HG03064 (cell line): ENCODE data around the gene ITK.
"Not testable (repeated sequence)": the region's sequence is repeated elsewhere in the genome, so short reads cannot be mapped to it uniquely, and the experiment has no call there.

ENCODE experiments used
- ATAC-seq: cut with Tn5 transposase; IDR thresholded peaks from one replicate; pipeline ENCODE4 v1.9.1; 2021; ENCODE audit warnings: low read depth; ENCODE audit not compliant: unreplicated experiment

ITK gene

DNA sequence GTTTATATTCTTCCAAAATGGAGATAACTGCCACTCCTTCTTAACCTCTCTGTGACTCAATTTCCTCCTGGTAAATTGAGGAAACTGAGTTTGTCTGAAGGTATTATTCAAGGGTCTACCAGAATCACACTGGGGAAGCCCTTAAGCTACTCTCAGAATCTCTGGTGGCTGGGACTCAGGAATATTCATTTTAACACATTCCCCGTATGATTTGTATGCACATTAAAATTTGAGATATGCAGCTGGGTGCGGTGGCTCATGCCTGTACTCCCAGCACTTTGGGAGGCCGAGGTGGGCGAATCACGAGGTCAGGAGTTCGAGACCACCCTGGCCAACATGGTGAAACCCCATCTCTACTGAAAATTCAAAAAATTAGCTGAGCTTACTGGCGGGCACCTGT, 64.1 kb downstream of the ITK start:
- not testable (repeated sequence) for ATAC-seq

DNA sequence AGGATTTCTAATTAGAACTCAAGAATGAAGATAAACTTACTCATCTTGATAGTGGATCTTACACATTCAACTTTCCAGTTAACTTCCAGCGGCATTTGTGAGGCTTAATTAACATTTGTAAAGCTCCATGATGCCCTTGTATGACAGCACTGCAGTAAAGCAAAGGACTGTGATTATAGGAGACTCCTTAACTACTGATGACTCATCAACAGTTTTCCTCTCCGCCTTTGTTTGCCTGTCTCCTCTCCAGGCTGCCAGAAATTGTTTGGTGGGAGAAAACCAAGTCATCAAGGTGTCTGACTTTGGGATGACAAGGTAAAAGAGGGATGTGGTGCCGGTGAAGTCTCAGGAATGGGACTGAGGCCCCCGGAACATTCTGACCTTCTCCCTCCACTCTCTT, 64.8 kb downstream of the ITK start:
- no peak for ATAC-seq

DNA sequence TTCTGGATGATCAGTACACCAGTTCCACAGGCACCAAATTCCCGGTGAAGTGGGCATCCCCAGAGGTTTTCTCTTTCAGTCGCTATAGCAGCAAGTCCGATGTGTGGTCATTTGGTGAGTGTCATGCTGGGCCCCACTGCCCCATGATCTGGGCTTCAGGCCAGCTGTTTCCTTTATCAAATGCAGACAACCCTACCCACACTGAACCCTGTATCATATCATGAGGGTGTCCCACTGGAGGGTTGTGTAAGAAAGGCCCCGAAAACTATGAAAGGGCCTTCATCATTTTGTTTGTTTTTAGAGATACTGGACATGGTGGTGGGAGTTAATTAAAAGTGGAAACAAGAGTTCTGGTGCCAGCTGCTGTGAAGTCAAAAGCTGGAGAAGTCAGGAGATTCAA, 65.2 kb downstream of the ITK start:
- no peak for ATAC-seq

DNA sequence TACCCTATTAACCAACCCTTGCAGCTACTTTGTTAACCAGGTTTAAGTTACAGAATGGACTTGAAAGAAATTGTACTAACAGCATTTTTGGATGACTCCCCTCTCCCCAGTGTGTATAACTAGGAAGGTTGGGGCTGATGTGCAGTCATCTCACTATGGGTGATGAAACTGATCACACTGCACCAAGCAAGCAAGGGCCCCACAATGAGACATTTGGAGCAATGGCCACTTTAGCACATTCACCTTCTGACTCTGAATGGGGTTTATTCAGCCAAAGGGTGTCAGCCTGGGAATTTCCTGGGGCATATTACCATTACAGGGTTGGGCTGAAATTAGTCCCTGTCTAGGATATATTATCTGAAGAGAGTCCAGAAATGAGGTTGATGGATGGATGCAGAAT, 66.6 kb downstream of the ITK start:
- no peak for ATAC-seq

DNA sequence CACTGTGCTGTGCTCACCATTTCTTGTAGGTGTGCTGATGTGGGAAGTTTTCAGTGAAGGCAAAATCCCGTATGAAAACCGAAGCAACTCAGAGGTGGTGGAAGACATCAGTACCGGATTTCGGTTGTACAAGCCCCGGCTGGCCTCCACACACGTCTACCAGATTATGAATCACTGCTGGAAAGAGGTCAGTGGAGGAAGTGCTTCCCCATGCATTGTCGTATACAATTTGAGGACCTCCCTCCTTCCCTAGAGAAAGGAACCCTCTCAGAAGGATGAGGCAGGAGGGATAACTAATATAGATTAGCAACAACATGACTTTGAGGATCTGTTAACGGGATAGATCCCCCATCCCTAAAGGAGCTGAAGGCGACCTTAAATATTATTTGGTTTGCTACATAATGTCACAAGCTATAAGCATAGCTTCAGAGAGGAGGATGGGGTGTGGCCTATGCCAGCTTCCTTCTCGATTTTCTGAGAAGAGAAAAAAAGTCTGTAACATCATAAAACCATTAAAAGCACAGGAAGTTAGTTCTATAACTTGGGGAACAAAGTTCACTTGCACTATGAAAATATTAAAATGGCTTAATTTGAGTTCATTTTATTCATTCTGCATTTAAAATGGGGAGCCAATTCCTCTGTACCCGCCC, 68.3 kb downstream of the ITK start:
- ATAC-seq = no peak

DNA sequence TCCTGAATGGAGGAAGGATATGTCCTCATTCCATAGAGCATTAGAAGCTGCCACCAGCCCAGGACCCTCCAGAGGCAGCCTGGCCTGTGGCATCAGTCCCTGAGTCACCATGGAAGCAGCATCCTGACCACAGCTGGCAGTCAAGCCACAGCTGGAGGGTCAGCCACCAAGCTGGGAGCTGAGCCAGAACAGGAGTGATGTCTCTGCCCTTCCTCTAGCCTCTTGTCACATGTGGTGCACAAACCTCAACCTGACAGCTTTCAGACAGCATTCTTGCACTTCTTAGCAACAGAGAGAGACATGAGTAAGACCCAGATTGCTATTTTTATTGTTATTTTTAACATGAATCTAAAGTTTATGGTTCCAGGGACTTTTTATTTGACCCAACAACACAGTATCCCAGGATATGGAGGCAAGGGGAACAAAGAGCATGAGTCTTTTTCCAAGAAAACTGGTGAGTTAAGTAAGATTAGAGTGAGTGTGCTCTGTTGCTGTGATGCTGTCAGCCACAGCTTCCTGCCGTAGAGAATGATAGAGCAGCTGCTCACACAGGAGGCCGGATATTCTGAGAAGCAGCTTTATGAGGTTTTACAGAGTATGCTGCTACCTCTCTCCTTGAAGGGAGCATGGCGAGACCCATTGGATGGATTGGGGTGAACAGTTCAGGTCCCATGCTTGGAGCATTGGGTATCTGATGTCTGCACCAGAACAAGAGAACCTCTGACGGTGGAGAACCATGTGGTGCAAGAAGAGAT, 72.2 kb downstream of the ITK start:
- ATAC-seq = peak; percentile 95

DNA sequence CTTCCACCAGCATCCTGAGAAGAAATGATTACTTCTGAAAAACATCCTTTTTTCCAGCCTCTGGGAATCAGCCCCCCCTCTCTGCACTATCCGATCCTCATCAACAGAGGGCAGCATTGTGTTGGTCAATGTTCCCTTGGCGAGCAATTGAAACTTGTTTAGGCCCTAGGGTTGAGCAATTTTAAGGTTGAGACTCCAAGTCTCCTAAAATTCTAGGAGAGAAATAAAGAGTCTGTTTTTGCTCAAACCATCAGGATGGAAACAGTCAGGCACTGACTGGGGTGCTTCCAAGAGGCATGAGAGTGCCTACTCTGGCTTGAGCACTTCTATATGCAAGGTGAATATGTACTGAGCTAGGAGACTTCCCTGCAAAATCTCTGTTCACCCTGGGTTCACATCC, 72.9 kb downstream of the ITK start:
- ATAC-seq = peak; percentile 51

DNA sequence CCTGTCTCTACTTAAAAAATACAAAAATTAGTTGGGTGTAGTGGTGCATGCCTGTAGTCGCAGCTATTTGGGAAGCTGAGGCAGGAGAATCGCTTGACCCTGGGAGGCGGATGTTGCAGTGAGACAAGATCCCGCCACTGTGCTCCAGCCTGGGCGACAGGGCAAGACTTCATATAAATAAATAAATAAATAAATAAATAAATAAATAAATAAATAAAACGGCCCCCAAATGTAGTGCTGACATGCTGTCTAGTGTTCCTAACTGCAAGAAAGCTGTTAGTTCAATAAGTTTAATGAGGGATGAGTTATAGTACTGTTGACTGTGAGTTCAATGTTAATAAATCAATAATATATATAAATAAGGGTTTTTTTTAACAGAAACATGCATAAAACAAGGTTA, 77.8 kb downstream of the ITK start:
- no peak for ATAC-seq

DNA sequence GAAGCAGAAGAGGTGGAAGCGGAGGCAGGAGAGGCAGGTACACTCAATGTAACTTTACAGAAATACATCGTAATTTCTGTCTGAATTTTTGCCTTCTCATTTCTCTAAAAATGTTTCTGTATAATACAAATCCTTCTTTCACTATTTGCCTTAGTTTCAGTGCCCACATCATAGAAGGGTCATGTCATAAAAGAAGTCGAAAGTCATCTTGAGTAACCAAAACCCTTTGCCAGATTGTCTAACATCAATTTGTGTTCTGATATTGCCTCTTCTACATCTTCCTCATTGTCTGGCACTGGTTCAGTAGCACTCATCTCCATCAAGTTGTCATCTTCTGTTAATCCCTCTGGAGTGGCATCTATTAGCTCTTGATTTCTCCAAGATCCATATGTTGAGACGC, 79.1 kb downstream of the ITK start:
- no peak for ATAC-seq

DNA sequence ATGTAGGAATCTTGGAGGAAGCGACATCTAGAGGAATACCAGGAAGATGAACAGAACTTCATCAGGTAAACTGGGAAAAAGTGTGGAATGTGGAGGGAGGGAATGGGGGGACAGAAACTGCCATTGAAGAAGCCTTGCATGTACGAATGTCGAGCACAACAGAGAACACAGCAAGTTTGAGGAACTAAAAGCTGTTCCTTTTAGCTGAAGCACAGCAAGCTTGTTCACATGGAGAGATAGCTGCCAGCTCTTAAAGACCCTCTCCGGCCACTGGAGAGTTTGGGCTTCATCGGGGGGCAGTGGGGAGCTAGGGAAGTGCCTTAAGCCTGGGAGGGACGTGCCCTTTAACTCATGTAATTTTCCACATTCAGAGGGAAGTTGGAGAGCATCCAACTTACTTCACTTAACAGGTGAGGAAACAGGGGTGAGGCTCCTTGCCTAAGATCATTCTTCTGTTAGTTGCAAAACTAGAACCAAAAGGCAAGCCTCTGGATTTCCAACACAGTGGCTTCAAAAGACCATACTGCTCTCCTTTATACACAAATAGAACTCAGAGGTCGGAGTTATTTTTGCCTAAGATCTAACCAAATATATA, 83.0 kb downstream of the ITK start:
- ATAC-seq = no peak

DNA sequence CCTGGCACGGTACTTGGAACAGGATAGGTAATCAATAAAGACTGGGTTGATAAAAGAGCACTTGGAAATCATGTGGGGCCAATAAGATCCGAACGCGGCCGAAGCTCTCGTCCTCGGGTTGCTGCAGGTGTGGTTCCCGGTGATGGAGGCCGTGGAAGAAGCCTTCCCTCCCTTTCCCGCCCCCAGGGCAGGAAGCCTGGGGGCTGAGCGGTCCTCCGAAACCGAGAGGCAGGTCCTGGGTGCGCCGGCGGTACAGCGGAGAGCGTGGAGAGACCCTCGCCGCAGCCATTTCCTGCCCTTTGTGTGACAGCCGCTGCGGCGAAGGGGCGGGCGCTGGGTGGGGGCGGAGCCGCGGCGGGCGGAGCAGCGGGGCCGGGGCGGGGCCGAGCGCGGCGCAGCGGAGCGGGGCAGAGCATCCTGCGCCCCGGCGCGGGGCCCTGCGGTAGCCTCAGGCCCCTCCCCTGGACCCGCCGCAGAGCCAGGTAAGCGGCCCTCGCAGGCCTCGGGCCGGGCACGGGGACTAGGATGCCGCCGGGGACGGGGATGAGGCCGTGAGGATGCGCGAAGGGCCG, 85.2 kb downstream of the ITK start, which contains the start of gene CYFIP2:
Gene CYFIP2 (plus strand): TSS at position 410 of the 572 bp plus-strand sequence. CDS start 19,239 bp downstream, outside the sequence.
- ATAC-seq = peak; percentile 89

DNA sequence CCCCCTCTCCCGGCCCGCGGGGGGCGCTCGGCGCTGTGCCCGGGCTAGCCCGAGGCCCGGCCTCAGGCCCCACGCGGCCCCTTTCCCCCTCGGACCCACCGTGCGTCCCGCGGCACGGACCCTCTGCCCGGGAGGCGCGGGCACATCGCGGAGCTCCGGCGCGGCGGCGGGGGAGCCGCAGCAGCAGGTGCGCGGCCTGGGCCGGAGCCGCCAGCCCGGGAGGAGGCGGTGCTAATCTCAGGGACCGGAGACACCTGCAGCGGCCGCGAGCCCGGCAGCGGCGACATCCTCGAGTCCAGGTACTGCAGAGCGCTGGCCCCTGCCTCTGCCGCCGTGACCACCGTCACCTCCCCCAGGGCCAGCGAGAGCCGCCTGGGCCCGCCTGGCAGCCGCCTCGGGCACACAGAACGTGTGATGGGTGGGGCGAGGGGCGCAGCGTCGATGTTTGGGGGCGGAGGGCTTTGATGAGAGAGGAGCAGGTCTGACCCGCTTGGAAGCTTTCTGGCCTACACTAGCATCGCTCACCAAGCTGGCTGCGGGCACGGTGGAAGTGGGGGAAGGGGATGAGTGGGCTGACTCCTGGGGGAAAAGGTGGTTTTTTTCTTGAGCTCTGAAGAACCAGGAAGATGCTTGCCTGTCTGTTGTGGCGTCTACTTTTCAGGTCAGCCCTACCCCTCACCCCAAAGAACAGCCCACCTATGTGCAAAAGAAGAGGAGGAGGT, 85.8 kb downstream of the ITK start:
- ATAC-seq = peak; percentile 43

DNA sequence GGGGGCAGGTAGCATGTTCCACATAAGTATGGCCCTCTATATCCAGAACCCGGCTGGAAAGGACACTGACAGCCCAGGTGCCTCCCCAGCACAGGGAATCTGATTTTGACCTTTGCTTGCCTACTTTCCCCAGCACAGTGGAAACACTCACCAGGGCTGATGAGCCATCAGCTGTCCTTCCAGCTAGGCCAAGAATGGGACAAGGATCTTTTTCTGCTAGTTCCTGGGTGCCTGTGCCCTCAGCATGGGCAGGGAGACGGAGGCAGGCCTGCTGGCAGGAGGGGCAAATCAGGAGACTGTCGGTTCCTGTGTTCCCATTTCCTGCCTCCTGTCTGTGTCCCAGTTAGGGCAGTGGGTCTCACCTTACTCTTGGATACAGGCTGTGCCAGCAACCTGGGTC, 86.4 kb downstream of the ITK start:
- no peak for ATAC-seq

DNA sequence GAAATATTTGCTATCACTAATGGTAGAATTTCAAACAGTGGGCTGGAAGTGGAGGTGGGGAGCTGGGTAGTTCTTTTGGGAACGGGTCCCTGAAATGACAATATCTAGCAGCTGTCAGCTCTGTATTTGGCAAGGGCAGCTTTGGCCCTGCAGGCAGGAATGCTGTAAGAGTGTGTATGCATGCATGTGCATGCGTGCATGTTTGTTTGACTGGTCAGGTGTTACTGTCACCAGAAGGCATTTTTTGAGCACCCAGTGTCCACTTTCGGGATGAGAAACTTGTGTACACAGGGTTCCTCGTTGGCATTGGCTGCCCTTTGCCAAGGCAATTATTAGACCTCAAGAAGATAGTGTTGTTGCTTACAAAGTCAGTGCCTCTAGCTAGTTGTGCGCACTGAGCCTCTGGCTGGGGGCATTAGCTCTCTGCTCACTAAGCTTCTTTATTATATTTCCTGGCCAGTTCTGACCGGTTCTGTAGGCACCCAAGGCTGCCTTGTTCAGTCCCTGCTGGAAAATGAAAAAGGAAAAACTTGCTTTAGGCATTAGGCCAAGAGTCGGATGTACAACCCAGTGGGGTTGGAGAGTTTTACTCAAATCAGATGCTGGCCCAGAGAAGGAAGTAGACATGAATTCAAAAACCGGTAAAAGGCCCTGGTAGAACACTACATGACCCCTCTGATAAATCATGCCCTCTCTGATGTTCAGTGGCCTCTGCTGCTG, 87.3 kb downstream of the ITK start:
- no peak for ATAC-seq

DNA sequence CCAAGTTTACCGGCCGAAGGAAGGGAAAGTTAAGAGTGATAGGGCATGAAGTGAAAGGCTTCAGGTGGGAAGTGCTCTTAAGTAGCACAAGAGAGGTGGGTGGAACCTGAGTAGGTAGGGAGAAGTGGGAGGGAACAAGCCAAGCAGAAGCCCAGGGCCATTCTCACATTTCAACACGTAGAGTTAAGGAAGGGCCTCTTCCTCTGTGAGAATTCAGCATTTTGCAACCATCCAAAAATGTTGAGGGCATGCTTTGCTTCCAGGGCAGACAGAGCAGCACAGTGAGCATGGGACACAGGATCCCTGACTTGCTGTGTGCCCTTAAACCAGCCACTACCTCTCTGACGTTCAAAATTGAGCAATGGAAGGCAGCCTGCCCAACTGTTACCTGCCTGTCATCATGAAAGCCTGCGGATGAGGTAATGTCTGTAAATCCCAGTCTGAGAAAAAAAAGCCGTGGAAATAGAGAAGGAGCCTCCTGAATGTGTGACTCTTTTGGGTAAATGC, 88.6 kb downstream of the ITK start:
- ATAC-seq = no peak

DNA sequence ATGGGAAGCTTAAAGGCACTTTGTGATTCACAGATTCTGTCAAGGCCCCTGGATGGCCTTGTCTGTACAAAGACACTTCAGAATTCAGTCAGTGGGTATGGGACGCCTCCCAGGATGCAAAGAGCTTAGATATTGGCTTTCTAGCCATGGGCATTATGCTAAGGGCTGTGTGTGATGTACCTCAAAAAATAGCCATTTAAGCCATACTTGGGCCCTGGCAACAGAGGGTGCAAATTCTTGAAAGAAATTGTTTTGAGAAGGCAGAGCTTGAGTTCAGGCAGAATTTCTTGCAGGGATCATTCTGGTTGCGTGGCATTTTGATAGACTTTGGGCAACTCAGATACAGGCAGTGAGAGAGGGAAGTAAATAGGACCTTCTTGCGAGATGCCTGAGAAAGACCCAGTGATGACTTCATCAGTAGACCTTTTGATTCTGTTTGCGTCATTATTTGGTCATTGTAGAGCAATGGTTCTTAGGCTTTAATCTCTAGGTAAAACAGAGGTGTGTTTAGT, 89.2 kb downstream of the ITK start:
- no peak for ATAC-seq

DNA sequence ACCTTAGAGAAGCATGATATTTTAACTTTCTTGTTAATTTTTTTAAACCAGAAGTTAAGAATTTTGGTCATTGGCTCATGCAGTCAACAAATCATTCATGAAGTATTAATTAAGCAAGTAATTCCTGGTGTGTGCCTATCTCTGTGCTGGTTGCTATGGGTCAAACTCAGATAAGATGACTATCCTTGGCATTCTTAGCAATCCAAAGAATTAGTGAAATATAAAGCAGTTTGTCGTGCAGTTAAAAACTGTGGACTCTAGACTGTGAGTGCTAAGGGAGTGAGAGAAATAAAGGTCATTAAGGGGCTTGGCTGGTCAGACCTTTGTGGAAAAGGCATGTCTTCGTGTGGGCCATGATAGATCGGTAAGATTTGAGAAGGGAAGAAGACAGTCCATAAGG, 90.1 kb downstream of the ITK start:
- ATAC-seq = no peak

DNA sequence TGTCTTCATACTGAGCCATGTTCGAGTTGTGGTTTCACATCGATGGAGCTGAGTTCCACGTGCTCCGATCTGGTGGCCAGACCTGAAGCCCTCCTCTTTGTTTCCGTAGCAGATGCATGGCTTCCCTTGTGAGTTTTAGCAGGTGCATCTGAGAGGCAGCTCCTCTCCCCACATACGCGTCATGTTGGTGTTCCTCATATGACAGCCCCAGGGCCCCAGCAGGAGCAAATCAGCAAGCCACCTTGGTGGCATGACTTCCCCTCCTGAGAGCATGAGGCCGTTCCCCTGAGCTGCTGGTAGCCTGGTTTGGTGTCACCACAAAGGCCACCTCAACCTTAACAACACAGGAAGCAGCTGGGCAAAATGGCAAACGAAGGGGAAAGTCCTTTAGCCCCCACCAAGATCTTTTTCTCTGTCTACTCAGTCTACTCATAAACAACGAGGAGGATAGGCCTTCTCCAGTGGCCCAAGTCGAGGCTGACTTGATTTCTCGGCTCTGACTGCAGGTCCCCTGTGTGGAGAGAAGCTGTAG, 91.2 kb downstream of the ITK start:
- peak; percentile 87 for ATAC-seq

DNA sequence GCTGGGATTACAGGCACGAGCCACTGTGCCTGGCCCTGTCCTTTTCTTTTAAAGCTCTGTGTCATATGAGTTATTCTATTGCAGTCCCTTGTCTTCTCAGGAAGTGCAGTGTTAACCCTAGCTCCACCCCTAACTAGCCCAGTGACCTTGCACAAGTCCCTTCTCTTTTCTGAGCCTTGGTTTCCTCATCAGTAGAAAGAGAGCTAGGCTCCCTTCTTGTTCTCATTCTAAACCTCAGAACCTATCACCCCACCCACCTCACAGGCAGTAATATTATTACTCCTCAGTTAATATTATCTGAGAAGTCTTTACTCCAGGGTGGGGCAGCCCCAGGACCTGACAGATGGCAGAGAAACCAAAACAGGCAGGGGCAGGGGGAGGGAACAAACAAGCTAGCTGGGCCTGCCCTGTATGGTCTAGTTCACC, 92.5 kb downstream of the ITK start:
- peak; percentile 45 for ATAC-seq

DNA sequence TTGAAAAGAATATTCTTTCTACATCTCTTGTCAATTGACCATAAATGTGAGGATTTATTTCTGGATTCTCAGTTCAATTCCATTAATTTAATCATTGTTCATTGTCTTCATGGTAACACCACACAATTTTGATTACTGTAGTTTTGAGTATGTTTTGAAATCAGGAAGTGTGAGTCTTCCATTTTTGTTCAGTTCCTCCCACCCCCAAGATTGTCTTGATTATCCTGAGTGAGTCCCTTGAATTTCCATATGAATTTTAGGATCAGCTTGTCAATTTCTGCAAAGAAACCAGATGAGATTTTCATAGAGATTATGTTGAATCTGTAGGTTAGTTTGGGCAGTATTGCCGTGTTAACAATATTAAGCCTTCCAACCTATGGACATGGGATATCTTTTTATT, 94.8 kb downstream of the ITK start:
- ATAC-seq = no peak
